Activated CD4-positive, alpha-beta T cell treated with anti-CD3 and anti-CD28 coated beads, Interleukin-2, amount 50 U/mL, for 24 hours (primary cell): Measurements from ENCODE around the gene AHNAK2.
"Not testable (repeated sequence)": the region's sequence is repeated elsewhere in the genome, so short reads cannot be mapped to it uniquely, and the experiment has no call there.

Source experiments
- DNase-seq, 2 donors: peaks; one replicate each; pipeline ENCODE4 v3.0.0-alpha.2; 2020; ENCODE audit warnings: low read depth in 1 of 2, low spot score in 1 of 2

AHNAK2 gene

GRCh38 chr14:104977681-104978653 lies at the start of gene AHNAK2:
Gene AHNAK2 (minus strand): TSS chr14:104978374. CDS start chr14:104978237, 137 bp downstream.
- peak in 1 of 2 donors; percentile 30 for DNase-seq

GRCh38 chr14:105027718-105028117 lies 49.5 kb upstream of the AHNAK2 start:
- not testable (repeated sequence) for DNase-seq

GRCh38 chr14:105026802-105027563 lies 48.8 kb upstream of the AHNAK2 start:
- DNase-seq = no peak

GRCh38 chr14:105026033-105026785 lies 48.0 kb upstream of the AHNAK2 start:
- no peak for DNase-seq

GRCh38 chr14:105025429-105025828 lies 47.3 kb upstream of the AHNAK2 start:
- DNase-seq = no peak

- no peak for DNase-seq
Measured at GRCh38 chr14:105023791-105024480, 45.8 kb upstream of the AHNAK2 start.

GRCh38 chr14:105023144-105023543 lies 45.0 kb upstream of the AHNAK2 start:
- no peak for DNase-seq

GRCh38 chr14:105022276-105022670 lies 44.1 kb upstream of the AHNAK2 start:
- no peak for DNase-seq

- DNase-seq = peak; percentile 16 to 48
Measured at GRCh38 chr14:105021656-105022275, 43.6 kb upstream of the AHNAK2 start.

GRCh38 chr14:105020815-105021655 lies 42.9 kb upstream of the AHNAK2 start, which contains the start of gene CDCA4:
Gene CDCA4 (minus strand): TSS chr14:105021083. CDS start chr14:105011929, 9,154 bp downstream.
- peak; percentile 96 for DNase-seq

- DNase-seq = peak; percentile 41 to 51
Measured at GRCh38 chr14:105019861-105020814, 42.0 kb upstream of the AHNAK2 start.

GRCh38 chr14:105018414-105018813 lies 40.2 kb upstream of the AHNAK2 start:
- no peak for DNase-seq

- DNase-seq = no peak
Measured at GRCh38 chr14:105015905-105016304, 37.7 kb upstream of the AHNAK2 start.

GRCh38 chr14:105015242-105015641 lies 37.1 kb upstream of the AHNAK2 start:
- no peak for DNase-seq

GRCh38 chr14:105014631-105015030 lies 36.5 kb upstream of the AHNAK2 start:
- DNase-seq = no peak

GRCh38 chr14:105014032-105014431 lies 35.9 kb upstream of the AHNAK2 start:
- no peak for DNase-seq

- DNase-seq = no peak
Measured at GRCh38 chr14:105013150-105013785, 35.1 kb upstream of the AHNAK2 start.
